ENCODE measurements around the gene TNFRSF21. TPM values are rescaled to one million over a fixed set of nuclear protein-coding genes. Genes with fewer than 3 reads are reported as not detected.

The TNFRSF21 gene
- total RNA-seq, 1 donor from 2014 or later: 24.2 TPM

- Mint-ChIP-seq H3K27ac (no peak overlapping the region), H3K4me3 (no peak overlapping the region), H3K9me3 (no peaks in the 10 kb centered on the region), H3K4me1 (peaks cover 15% of the 10 kb centered on the region), H3K27me3 (ENCODE audit: low read depth) (no peaks in the 10 kb centered on the region), H3K36me3 (peaks cover 16% of the 10 kb centered on the region)
- TF ChIP-seq CTCF (IDR thresholded peaks at IDR 0.05; ENCODE audit: unreplicated experiment): no peak
- no peak for DNase-seq (ENCODE audit: low spot score in 2 of 2, unreplicated experiment in 2 of 2)
Measured at GRCh38 chr6:47235964-47236760, 73.5 kb downstream of the TNFRSF21 start.

- DNase-seq (ENCODE audit: low spot score in 2 of 2, unreplicated experiment in 2 of 2): no peak
- Mint-ChIP-seq H3K9me3 (no peaks in the 10 kb centered on the region), H3K27ac (no peak overlapping the region), H3K4me3 (no peak overlapping the region), H3K36me3 (peaks cover 18% of the 10 kb centered on the region), H3K4me1 (peaks cover 15% of the 10 kb centered on the region), H3K27me3 (ENCODE audit: low read depth) (no peaks in the 10 kb centered on the region)
- TF ChIP-seq CTCF (IDR thresholded peaks at IDR 0.05; ENCODE audit: unreplicated experiment): no peak
Measured at GRCh38 chr6:47235421-47235820, 74.3 kb downstream of the TNFRSF21 start.

- H3K4me3 Mint-ChIP-seq: no peak overlapping the region
- peaks cover 15% of the 10 kb centered on the region for H3K4me1 Mint-ChIP-seq
- TF ChIP-seq CTCF (IDR thresholded peaks at IDR 0.05; ENCODE audit: unreplicated experiment): no peak
- DNase-seq (ENCODE audit: low spot score in 2 of 2, unreplicated experiment in 2 of 2): no peak
- H3K36me3 Mint-ChIP-seq: peaks cover 19% of the 10 kb centered on the region
- H3K27ac Mint-ChIP-seq: no peak overlapping the region
- no peaks in the 10 kb centered on the region for H3K9me3 Mint-ChIP-seq
- no peaks in the 10 kb centered on the region for H3K27me3 Mint-ChIP-seq (ENCODE audit: low read depth)
Measured at GRCh38 chr6:47234266-47234933, 75.3 kb downstream of the TNFRSF21 start.

GRCh38 chr6:47231151-47231550 lies 78.6 kb downstream of the TNFRSF21 start:
- peaks cover 3% of the 10 kb centered on the region for H3K9me3 Mint-ChIP-seq
- H3K4me3 Mint-ChIP-seq: no peak overlapping the region
- TF ChIP-seq CTCF (IDR thresholded peaks at IDR 0.05; ENCODE audit: unreplicated experiment): no peak
- H3K27ac Mint-ChIP-seq: no peak overlapping the region
- DNase-seq (ENCODE audit: low spot score in 2 of 2, unreplicated experiment in 2 of 2): no peak
- H3K36me3 Mint-ChIP-seq: peaks cover 16% of the 10 kb centered on the region
- no peaks in the 10 kb centered on the region for H3K27me3 Mint-ChIP-seq (ENCODE audit: low read depth)
- H3K4me1 Mint-ChIP-seq: peaks cover 7% of the 10 kb centered on the region

GRCh38 chr6:47230579-47230978 lies 79.1 kb downstream of the TNFRSF21 start:
- H3K4me3 Mint-ChIP-seq: no peak overlapping the region
- no peak overlapping the region for H3K27ac Mint-ChIP-seq
- H3K36me3 Mint-ChIP-seq: peaks cover 16% of the 10 kb centered on the region
- H3K9me3 Mint-ChIP-seq: peaks cover 3% of the 10 kb centered on the region
- DNase-seq (ENCODE audit: low spot score in 2 of 2, unreplicated experiment in 2 of 2): no peak
- no peaks in the 10 kb centered on the region for H3K27me3 Mint-ChIP-seq (ENCODE audit: low read depth)
- no peak for TF ChIP-seq CTCF (IDR thresholded peaks at IDR 0.05; ENCODE audit: unreplicated experiment)
- H3K4me1 Mint-ChIP-seq: peaks cover 1% of the 10 kb centered on the region
